ENCODE measurements around the gene MEP1A.

MEP1A gene

GRCh38 chr6:46790355-46790874 lies 2.8 kb upstream of the MEP1A start:
- Histone ChIP-seq H3K9me3 (no peaks in the 10 kb centered on the region), H3K36me3 (no peaks in the 10 kb centered on the region), H3K4me1 (no peaks in the 10 kb centered on the region), H3K4me3 (no peak overlapping the region), H3K27me3 (no peaks in the 10 kb centered on the region), H3K27ac (no peak overlapping the region)
- TF ChIP-seq, protein P1, sequence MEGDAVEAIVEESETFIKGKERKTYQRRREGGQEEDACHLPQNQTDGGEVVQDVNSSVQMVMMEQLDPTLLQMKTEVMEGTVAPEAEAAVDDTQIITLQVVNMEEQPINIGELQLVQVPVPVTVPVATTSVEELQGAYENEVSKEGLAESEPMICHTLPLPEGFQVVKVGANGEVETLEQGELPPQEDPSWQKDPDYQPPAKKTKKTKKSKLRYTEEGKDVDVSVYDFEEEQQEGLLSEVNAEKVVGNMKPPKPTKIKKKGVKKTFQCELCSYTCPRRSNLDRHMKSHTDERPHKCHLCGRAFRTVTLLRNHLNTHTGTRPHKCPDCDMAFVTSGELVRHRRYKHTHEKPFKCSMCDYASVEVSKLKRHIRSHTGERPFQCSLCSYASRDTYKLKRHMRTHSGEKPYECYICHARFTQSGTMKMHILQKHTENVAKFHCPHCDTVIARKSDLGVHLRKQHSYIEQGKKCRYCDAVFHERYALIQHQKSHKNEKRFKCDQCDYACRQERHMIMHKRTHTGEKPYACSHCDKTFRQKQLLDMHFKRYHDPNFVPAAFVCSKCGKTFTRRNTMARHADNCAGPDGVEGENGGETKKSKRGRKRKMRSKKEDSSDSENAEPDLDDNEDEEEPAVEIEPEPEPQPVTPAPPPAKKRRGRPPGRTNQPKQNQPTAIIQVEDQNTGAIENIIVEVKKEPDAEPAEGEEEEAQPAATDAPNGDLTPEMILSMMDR (IDR thresholded peaks at IDR 0.05) = no peak
- intact Hi-C loops (cut with DNase I; ENCODE audit: low total_unique reads) = no loop called here
- no peak for DNase-seq

DNA sequence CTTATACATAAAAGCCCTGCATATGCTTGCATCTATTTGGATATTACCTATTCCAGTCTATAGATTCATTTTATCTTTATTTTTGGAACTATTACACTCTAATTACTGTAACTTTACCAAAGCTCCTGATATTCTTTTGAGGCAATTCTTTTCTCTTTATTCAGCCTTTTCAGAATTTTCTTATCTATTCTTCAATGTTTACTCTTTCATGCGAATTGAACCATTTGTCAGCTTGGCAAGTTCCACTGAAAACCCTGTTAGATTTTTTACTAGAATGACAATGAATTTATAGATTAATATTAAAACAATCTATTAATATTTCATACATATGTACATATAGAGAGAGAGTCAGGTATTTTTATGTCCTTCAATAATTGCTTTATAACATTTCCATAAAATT lies 554 bp upstream of the MEP1A start:
- H3K4me1 ChIP-seq = no peaks in the 10 kb centered on the region
- TF ChIP-seq, protein P1 (IDR thresholded peaks at IDR 0.05) = no peak
- no peaks in the 10 kb centered on the region for H3K9me3 ChIP-seq
- no peak for DNase-seq
- H3K4me3 ChIP-seq = no peak overlapping the region
- H3K27ac ChIP-seq = no peak overlapping the region
- no peaks in the 10 kb centered on the region for H3K36me3 ChIP-seq
- H3K27me3 ChIP-seq = no peaks in the 10 kb centered on the region
- intact Hi-C loops (cut with DNase I; ENCODE audit: low total_unique reads) = no loop called here

GRCh38 chr6:46794068-46794467 lies 879 bp downstream of the MEP1A start:
- TF ChIP-seq, protein P1 (IDR thresholded peaks at IDR 0.05) = no peak
- Histone ChIP-seq H3K4me3 (no peak overlapping the region), H3K9me3 (no peaks in the 10 kb centered on the region), H3K27me3 (no peaks in the 10 kb centered on the region), H3K4me1 (no peaks in the 10 kb centered on the region), H3K27ac (no peak overlapping the region), H3K36me3 (no peaks in the 10 kb centered on the region)
- no peak for DNase-seq
- intact Hi-C loops (cut with DNase I; ENCODE audit: low total_unique reads) = no loop called here

- Histone ChIP-seq H3K4me3 (no peak overlapping the region), H3K27me3 (no peaks in the 10 kb centered on the region), H3K9me3 (no peaks in the 10 kb centered on the region), H3K4me1 (no peaks in the 10 kb centered on the region), H3K27ac (no peak overlapping the region), H3K36me3 (no peaks in the 10 kb centered on the region)
- intact Hi-C loops (cut with DNase I; ENCODE audit: low total_unique reads) = no loop called here
- TF ChIP-seq, protein P1 (IDR thresholded peaks at IDR 0.05) = no peak
- no peak for DNase-seq
Observed at GRCh38 chr6:46795816-46796215, 2.6 kb downstream of the MEP1A start.

DNA sequence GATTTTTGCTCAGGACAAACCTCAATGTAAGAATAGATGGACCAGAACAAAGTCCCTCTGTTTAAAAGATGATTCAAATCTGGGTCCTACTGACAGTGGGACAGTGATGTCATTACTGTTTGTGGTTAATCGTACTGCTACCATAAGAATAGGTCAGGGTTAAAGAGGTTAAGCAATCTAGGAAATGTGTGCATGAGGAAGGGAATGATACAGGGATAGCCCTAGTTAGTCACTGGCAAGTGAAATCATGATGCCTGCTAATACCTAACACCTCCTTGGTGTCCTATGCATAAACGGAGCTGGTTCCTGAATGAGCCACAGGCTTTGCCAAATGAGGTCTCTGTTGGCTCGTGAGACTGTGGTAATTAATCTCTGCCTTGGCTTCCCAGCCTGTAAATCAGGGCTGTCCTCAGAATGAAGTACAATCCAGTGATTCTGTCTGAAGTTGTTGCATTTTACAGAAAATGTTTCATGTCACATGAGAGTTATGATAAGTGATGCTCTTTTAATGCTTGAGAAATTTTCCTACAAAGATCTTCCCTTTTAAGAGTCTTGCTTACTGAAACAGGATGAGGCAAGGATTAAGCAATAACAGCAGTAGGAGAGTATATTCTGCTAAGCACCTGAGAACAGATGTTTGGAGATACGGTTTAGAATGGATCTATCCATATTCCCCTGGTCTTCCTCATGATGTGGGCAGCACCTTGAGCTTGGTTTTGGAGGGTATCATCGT lies 3.8 kb downstream of the MEP1A start:
- Histone ChIP-seq H3K36me3 (no peaks in the 10 kb centered on the region), H3K27ac (no peak overlapping the region), H3K4me1 (no peaks in the 10 kb centered on the region), H3K4me3 (no peak overlapping the region), H3K27me3 (no peaks in the 10 kb centered on the region), H3K9me3 (no peaks in the 10 kb centered on the region)
- DNase-seq = no peak
- TF ChIP-seq, protein P1 (IDR thresholded peaks at IDR 0.05) = no peak
- intact Hi-C loops (cut with DNase I; ENCODE audit: low total_unique reads) = no loop called here
